Fibroblast of lung (primary cell): Measurements from ENCODE around the gene RDH5. TPM values are rescaled to one million over a fixed set of nuclear protein-coding genes. Genes with fewer than 3 reads are reported as not detected.

Experiments
- DNase-seq, 2 donors: peaks; one replicate each; pipeline versions ENCODE4 v3.0.0 to v3.0.0-alpha.2; 2010; ENCODE audit warnings: low read depth in 2 of 2
- H2AFZ ChIP-seq: 2 replicates; pipeline ENCODE4 v1.5.1; 2012; ENCODE audit warnings: low read length, control low read depth, inconsistent platforms
- H3K27ac ChIP-seq: 2 replicates; pipeline ENCODE4 v1.5.1; 2011; ENCODE audit warnings: low read length, control low read depth; ENCODE audit not compliant: insufficient read depth
- H3K27me3 ChIP-seq: 2 replicates; pipeline ENCODE4 v1.5.1; 2011; ENCODE audit warnings: mild to moderate bottlenecking, low read length; ENCODE audit not compliant: control insufficient read depth, insufficient read depth
- H3K36me3 ChIP-seq: 2 replicates; pipeline ENCODE4 v1.5.1; 2011; ENCODE audit warnings: low read length; ENCODE audit not compliant: control insufficient read depth, insufficient read depth
- H3K4me1 ChIP-seq: 2 replicates; pipeline ENCODE4 v1.5.1; 2011; ENCODE audit warnings: low read length; ENCODE audit not compliant: control insufficient read depth, insufficient read depth; ENCODE audit errors: extremely low read depth
- H3K4me2 ChIP-seq: 2 replicates; pipeline ENCODE4 v1.5.1; 2011; ENCODE audit warnings: low read length, control low read depth; ENCODE audit not compliant: insufficient read depth; ENCODE audit errors: extremely low read depth
- H3K4me3 ChIP-seq, 4 experiments: fragments of 200-600 bp in 1 of 4; sonication (generic) in 1 of 4; replicated peaks in 1 of 4; 2 replicates each; pipeline ENCODE4 v1.5.1; 2011 to 2016; ENCODE audit warnings: low read length in 4 of 4, low read depth in 3 of 4, mild to moderate bottlenecking in 3 of 4, control low read depth in 2 of 4, inconsistent platforms in 1 of 4, mixed read lengths in 1 of 4; ENCODE audit not compliant: insufficient read depth in 1 of 4; ENCODE audit errors: control extremely low read depth in 1 of 4
- H3K79me2 ChIP-seq: 2 replicates; pipeline ENCODE4 v1.5.1; 2012; ENCODE audit warnings: mild to moderate bottlenecking, low read length, inconsistent platforms; ENCODE audit not compliant: control insufficient read depth, insufficient read depth
- H3K9ac ChIP-seq: 2 replicates; pipeline ENCODE4 v1.5.1; 2011; ENCODE audit warnings: mild to moderate bottlenecking, low read length, control low read depth; ENCODE audit not compliant: insufficient read depth
- H3K9me3 ChIP-seq: 2 replicates; pipeline ENCODE4 v1.5.1; 2012; ENCODE audit warnings: low read depth, low read length; ENCODE audit not compliant: control insufficient read depth, insufficient read depth
- H4K20me1 ChIP-seq: 2 replicates; pipeline ENCODE4 v1.5.1; 2011; ENCODE audit warnings: low read length; ENCODE audit not compliant: control insufficient read depth, insufficient read depth; ENCODE audit errors: extremely low read depth
- CTCF ChIP-seq, 2 donors: IDR thresholded peaks in 1 of 2; conservative IDR thresholded peaks in 1 of 2; 1 replicate in 1 of 2; 2 replicates in 1 of 2; pipeline ENCODE4 v1.5.1; 2011 to 2012; ENCODE audit warnings: low read length in 2 of 2, control low read depth in 1 of 2, inconsistent platforms in 1 of 2, low read depth in 1 of 2, mild to moderate bottlenecking in 1 of 2
- EZH2 ChIP-seq: IDR thresholded peaks from 2 replicates; pipeline ENCODE4 v1.5.1; 2012; ENCODE audit warnings: low read length, control low read depth, mild to moderate bottlenecking; ENCODE audit errors: missing control alignments
- polyA plus RNA-seq, 2 donors: library from polyadenylated mRNA; depleted of rRNA in 1 of 2; stranded (reverse) in 1 of 2; unstranded in 1 of 2; fragments of >200 nt; gene quantifications; 2 replicates each; pipeline ENCODE4 v1.2.1, GENCODE V29; 2011 to 2012; ENCODE audit warnings: missing spikeins in 1 of 2
- total RNA-seq: library from RNA; depleted of rRNA; stranded (reverse); fragments of >200 nt; gene quantifications from 2 replicates; pipeline ENCODE4 v1.2.1, GENCODE V29; 2014

RDH5 gene
- total and polyA plus RNA-seq, 2 donors (not counting 1 experiment from before 2014, with no cell fraction given): 16.7 to 49.2 TPM

- no peak overlapping the region for H3K27ac ChIP-seq
- H3K79me2 ChIP-seq: peaks cover 7% of the 10 kb centered on the region
- TF ChIP-seq EZH2 (no peak), CTCF (conservative IDR thresholded peaks at IDR 0.05 in 1 of 2, IDR thresholded peaks at IDR 0.05 in 1 of 2; ENCODE audit: low read depth in 1 of 2, low read length in 2 of 2) (no peak)
- no peak overlapping the region for H3K4me2 ChIP-seq
- peaks cover 12% of the 10 kb centered on the region for H3K4me1 ChIP-seq
- H4K20me1 ChIP-seq: no peaks in the 10 kb centered on the region
- H3K4me3 ChIP-seq: no peak overlapping the region
- H3K9ac ChIP-seq: no peak overlapping the region
- H3K27me3 ChIP-seq: no peaks in the 10 kb centered on the region
- H3K36me3 ChIP-seq: no peaks in the 10 kb centered on the region
- DNase-seq: no peak
- H2AFZ ChIP-seq: no peak overlapping the region
- no peaks in the 10 kb centered on the region for H3K9me3 ChIP-seq
These were observed 13.7 kb downstream of the RDH5 start for GRCh38 chr12:55733858-55734257.

GRCh38 chr12:55734595-55734994, 14.4 kb downstream of the RDH5 start:
- Histone ChIP-seq H4K20me1 (no peaks in the 10 kb centered on the region), H2AFZ (no peak overlapping the region), H3K4me1 (peaks cover 12% of the 10 kb centered on the region), H3K27me3 (no peaks in the 10 kb centered on the region), H3K4me2 (no peak overlapping the region), H3K4me3 (no peak overlapping the region), H3K9ac (no peak overlapping the region), H3K9me3 (no peaks in the 10 kb centered on the region), H3K79me2 (peaks cover 7% of the 10 kb centered on the region), H3K27ac (no peak overlapping the region), H3K36me3 (no peaks in the 10 kb centered on the region)
- DNase-seq: no peak
- TF ChIP-seq CTCF (conservative IDR thresholded peaks at IDR 0.05 in 1 of 2, IDR thresholded peaks at IDR 0.05 in 1 of 2; ENCODE audit: low read depth in 1 of 2, low read length in 2 of 2) (no peak), EZH2 (no peak)

GRCh38 chr12:55736076-55736475, 15.9 kb downstream of the RDH5 start:
- H4K20me1 ChIP-seq: no peaks in the 10 kb centered on the region
- no peak overlapping the region for H3K4me3 ChIP-seq
- peaks cover 9% of the 10 kb centered on the region for H3K4me1 ChIP-seq
- H3K36me3 ChIP-seq: no peaks in the 10 kb centered on the region
- H3K27me3 ChIP-seq: no peaks in the 10 kb centered on the region
- no peaks in the 10 kb centered on the region for H3K79me2 ChIP-seq
- no peak overlapping the region for H2AFZ ChIP-seq
- no peaks in the 10 kb centered on the region for H3K9me3 ChIP-seq
- H3K27ac ChIP-seq: no peak overlapping the region
- H3K4me2 ChIP-seq: no peak overlapping the region
- no peak for TF ChIP-seq EZH2
- no peak for TF ChIP-seq CTCF (conservative IDR thresholded peaks at IDR 0.05 in 1 of 2, IDR thresholded peaks at IDR 0.05 in 1 of 2; ENCODE audit: low read depth in 1 of 2, low read length in 2 of 2)
- H3K9ac ChIP-seq: no peak overlapping the region
- no peak for DNase-seq
